Measurements from ENCODE around the gene SLC30A2. TPM values are rescaled to one million over a fixed set of nuclear protein-coding genes. Genes with fewer than 3 reads are reported as not detected.

The SLC30A2 gene
- total and polyA plus RNA-seq, 3 donors from 2014 or later, result 0.24 to 1.0 (median 0.87) TPM

DNA sequence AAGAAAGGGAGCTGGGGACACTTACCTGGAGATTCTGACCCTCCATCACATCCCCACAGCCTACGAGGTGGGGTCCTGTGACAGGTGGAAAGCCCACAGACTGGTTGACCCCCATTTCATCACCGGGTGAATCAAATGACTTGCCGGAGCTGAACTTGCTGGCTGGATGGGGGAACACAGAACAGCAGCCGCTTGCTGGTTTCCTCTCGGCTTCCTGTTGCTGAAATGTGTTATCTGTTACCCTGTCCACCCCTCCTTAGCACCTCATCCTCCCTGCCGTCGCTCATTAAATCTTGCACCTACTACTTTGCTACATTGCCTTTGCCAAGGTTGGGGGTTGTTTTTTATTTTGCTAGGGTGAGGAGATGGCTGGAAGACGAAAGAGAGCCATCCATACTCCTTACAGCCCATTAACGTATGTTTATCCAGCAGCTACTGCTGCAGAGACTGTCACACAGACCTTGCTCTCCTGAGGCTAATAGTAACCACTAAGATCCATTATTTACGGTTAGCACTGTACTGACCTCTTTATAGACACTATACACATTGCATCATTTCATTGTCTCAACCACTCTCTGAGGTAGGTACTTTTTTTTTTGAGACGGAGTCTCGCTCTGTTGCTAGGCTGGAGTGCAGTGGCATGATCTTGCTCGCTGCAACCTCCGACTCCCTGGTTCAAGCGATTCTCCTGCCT is 55.1 kb downstream of the SLC30A2 start:
- Histone ChIP-seq H3K4me1 (no peaks in the 10 kb centered on the region), H3K27ac (no peak overlapping the region), H3K9me3 (no peaks in the 10 kb centered on the region), H3K4me3 (no peak overlapping the region), H3K27me3 (no peaks in the 10 kb centered on the region), H3K36me3 (ENCODE audit: low read depth, missing control alignments) (no peaks in the 10 kb centered on the region)
- TF ChIP-seq, protein P1, sequence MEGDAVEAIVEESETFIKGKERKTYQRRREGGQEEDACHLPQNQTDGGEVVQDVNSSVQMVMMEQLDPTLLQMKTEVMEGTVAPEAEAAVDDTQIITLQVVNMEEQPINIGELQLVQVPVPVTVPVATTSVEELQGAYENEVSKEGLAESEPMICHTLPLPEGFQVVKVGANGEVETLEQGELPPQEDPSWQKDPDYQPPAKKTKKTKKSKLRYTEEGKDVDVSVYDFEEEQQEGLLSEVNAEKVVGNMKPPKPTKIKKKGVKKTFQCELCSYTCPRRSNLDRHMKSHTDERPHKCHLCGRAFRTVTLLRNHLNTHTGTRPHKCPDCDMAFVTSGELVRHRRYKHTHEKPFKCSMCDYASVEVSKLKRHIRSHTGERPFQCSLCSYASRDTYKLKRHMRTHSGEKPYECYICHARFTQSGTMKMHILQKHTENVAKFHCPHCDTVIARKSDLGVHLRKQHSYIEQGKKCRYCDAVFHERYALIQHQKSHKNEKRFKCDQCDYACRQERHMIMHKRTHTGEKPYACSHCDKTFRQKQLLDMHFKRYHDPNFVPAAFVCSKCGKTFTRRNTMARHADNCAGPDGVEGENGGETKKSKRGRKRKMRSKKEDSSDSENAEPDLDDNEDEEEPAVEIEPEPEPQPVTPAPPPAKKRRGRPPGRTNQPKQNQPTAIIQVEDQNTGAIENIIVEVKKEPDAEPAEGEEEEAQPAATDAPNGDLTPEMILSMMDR (IDR thresholded peaks at IDR 0.05), result no peak
- no peak for TF ChIP-seq POLR2A (IDR thresholded peaks at IDR 0.05)
- intact Hi-C loops (cut with DNase I; ENCODE audit: low total_unique reads), result no loop called here
- DNase-seq, result no peak
- WGBS, 2 donors, result 67 to 77% methylated on average over 15 of the region's 15 CpGs

DNA sequence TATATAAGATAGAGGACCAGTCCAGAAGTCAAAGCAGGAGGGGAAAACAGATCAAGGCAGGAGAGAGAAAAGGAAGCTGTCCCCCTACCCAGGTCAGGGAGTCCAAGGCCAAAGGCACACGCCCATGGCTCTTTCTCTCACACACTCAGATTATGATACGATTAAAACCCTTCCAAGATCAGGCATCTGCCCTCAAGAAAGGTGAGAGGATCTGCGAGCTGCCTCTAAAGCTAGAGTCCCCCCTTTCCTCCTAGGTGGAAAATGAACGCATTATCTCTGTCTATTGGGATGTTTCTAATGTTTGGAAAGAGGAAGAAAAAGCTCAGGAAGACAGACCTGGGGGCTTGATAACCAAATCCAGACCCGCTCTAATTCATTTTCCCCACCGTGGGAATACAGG is 55.7 kb downstream of the SLC30A2 start:
- Histone ChIP-seq H3K9me3 (no peaks in the 10 kb centered on the region), H3K27me3 (no peaks in the 10 kb centered on the region), H3K4me1 (no peaks in the 10 kb centered on the region), H3K36me3 (ENCODE audit: low read depth, missing control alignments) (no peaks in the 10 kb centered on the region), H3K27ac (no peak overlapping the region), H3K4me3 (no peak overlapping the region)
- no peak for DNase-seq
- intact Hi-C loops (cut with DNase I; ENCODE audit: low total_unique reads), result no loop called here
- 71 to 79% methylated on average over 6 of the region's 6 CpGs for WGBS, 2 donors
- TF ChIP-seq POLR2A (IDR thresholded peaks at IDR 0.05), result no peak
- TF ChIP-seq, protein P1 (IDR thresholded peaks at IDR 0.05), result no peak

DNA sequence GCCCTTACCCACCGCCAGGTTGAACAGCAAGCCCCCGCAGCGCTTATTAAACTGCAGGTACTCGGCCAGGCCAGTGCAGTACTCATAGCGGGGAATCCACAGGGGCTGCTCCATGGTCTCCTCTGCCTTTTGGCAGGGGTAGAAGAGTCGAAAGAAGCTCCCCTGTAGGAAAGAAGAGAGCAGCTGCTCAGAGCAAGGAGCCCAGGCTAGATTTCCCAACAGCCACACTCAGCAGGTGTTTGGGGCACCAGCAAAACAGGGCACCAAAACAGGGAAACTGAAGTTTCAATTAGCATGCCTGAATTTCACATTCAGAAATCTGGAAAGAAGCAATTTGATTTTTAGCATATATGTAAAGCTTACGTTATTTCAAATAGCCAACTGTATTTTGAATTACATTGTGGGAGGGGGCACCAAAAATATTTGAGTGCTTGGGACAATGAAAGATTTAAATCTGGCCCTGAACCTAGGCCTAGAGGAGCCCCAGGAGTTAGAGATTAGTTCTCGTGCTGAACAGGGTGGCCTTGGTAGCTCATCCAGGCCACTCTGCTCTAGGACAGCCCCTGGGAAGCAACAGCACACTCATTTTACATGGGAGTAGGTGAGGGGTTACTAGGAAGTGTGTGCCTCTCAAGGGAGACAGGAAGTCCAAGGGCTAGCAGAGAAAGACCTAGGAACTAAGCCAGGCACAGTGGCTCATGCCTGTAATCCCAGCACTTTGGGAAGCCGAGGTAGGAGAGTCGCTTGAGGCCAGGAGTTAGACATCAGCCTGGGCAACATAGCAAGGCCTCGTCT is 56.3 kb downstream of the SLC30A2 start:
- H3K9me3 ChIP-seq, result no peaks in the 10 kb centered on the region
- intact Hi-C loops (cut with DNase I; ENCODE audit: low total_unique reads), result no loop called here
- no peaks in the 10 kb centered on the region for H3K36me3 ChIP-seq (ENCODE audit: low read depth, missing control alignments)
- no peaks in the 10 kb centered on the region for H3K27me3 ChIP-seq
- no peak for TF ChIP-seq POLR2A (IDR thresholded peaks at IDR 0.05)
- TF ChIP-seq, protein P1 (IDR thresholded peaks at IDR 0.05), result no peak
- H3K27ac ChIP-seq, result no peak overlapping the region
- DNase-seq, result no peak
- H3K4me1 ChIP-seq, result no peaks in the 10 kb centered on the region
- H3K4me3 ChIP-seq, result no peak overlapping the region
- 78 to 87% methylated on average over 11 of the region's 11 CpGs for WGBS, 2 donors

DNA sequence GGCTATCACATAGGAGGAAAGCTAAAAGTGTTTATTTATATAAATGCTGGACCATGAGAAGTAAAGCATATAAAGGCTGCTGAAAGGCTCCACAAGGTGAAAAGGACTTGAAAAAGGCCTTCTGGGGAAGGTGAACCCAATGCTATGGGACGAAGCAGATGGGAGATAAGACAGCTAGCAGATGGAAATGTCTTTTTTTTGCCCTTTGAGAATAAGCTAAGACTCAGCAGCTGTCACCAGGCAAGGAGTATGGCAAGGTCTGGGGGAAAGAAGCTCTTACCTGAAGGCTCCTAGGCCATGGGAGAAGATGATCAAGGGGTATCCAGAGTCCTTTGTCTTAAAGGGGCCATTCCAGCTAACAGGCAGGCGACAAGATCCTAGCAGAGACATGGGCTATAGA is 58.0 kb downstream of the SLC30A2 start:
- H3K9me3 ChIP-seq, result no peaks in the 10 kb centered on the region
- 91 to 92% methylated on average over 2 of the region's 2 CpGs for WGBS, 2 donors
- no peaks in the 10 kb centered on the region for H3K36me3 ChIP-seq (ENCODE audit: low read depth, missing control alignments)
- no peaks in the 10 kb centered on the region for H3K4me1 ChIP-seq
- H3K27me3 ChIP-seq, result no peaks in the 10 kb centered on the region
- no peak for DNase-seq
- TF ChIP-seq POLR2A (IDR thresholded peaks at IDR 0.05), result no peak
- TF ChIP-seq, protein P1 (IDR thresholded peaks at IDR 0.05), result no peak
- intact Hi-C loops (cut with DNase I; ENCODE audit: low total_unique reads), result no loop called here
- no peak overlapping the region for H3K27ac ChIP-seq
- no peak overlapping the region for H3K4me3 ChIP-seq

Small RNAs within 50 kb of the gene (small RNA-seq; reads per million reads assigned to genes)
- gene RF00283 (0 reads per million in 2 donors), gene RF00492 (0 reads per million in 2 donors)

Other genes with a start within 250 kb of the SLC30A2 start
- 10 to 100 TPM; 17.2 to 29.8 TPM for gene SELENON, start 245.9 kb downstream of the SLC30A2 start, total RNA-seq
- gene SELENON, start 245.9 kb downstream of the SLC30A2 start, polyA plus RNA-seq (ENCODE audit: insufficient read depth, low read depth, low replicate concordance), result 30.7 TPM
- 100 to 1,000 TPM; 148 to 166 TPM for gene MTFR1L, start 226.2 kb downstream of the SLC30A2 start, total RNA-seq
- 253 TPM for gene MTFR1L, start 226.2 kb downstream of the SLC30A2 start, polyA plus RNA-seq (ENCODE audit: insufficient read depth, low read depth, low replicate concordance)
- 10 to 100 TPM; 14.1 to 22.5 TPM for gene AUNIP, start 186.7 kb downstream of the SLC30A2 start, total RNA-seq
- gene AUNIP, start 186.7 kb downstream of the SLC30A2 start, polyA plus RNA-seq (ENCODE audit: insufficient read depth, low read depth, low replicate concordance), result 28.5 TPM
- 10 to 100 TPM; 92.4 to 94.8 TPM for gene PAQR7, start 170.4 kb downstream of the SLC30A2 start, total RNA-seq
- 89.3 TPM for gene PAQR7, start 170.4 kb downstream of the SLC30A2 start, polyA plus RNA-seq (ENCODE audit: insufficient read depth, low read depth, low replicate concordance)
- gene STMN1, start 139.7 kb downstream of the SLC30A2 start, total RNA-seq, result 100 to 1,000 TPM; 230 to 393 TPM
- gene STMN1, start 139.7 kb downstream of the SLC30A2 start, polyA plus RNA-seq (ENCODE audit: insufficient read depth, low read depth, low replicate concordance), result 727 TPM
- gene PAFAH2, start 48.1 kb downstream of the SLC30A2 start, total RNA-seq, result 10 to 100 TPM; 14.5 to 24.1 TPM
- gene PAFAH2, start 48.1 kb downstream of the SLC30A2 start, polyA plus RNA-seq (ENCODE audit: insufficient read depth, low read depth, low replicate concordance), result 18.9 TPM
- gene EXTL1, start 24.3 kb downstream of the SLC30A2 start, total RNA-seq, result 1 to 10 TPM; 1.3 to 2.8 TPM
- 1.3 TPM for gene EXTL1, start 24.3 kb downstream of the SLC30A2 start, polyA plus RNA-seq (ENCODE audit: insufficient read depth, low read depth, low replicate concordance)
- under 1 TPM; 0.50 to 0.71 TPM for gene TRIM63, start 21.5 kb upstream of the SLC30A2 start, total RNA-seq
- gene TRIM63, start 21.5 kb upstream of the SLC30A2 start, polyA plus RNA-seq (ENCODE audit: insufficient read depth, low read depth, low replicate concordance), result 1.2 TPM
- 10 to 100 TPM in 1 of 2 donors, 1 to 10 TPM in 1; 9.9 to 11.7 TPM for gene PDIK1L, start 65.7 kb upstream of the SLC30A2 start, total RNA-seq
- 7.0 TPM for gene PDIK1L, start 65.7 kb upstream of the SLC30A2 start, polyA plus RNA-seq (ENCODE audit: insufficient read depth, low read depth, low replicate concordance)
- 1 to 10 TPM; 1.8 to 3.2 TPM for gene FAM110D, start 113.0 kb upstream of the SLC30A2 start, total RNA-seq
- 1.3 TPM for gene FAM110D, start 113.0 kb upstream of the SLC30A2 start, polyA plus RNA-seq (ENCODE audit: insufficient read depth, low read depth, low replicate concordance)
- not detected for gene C1orf232, start 122.8 kb upstream of the SLC30A2 start, total RNA-seq
- not detected for gene C1orf232, start 122.8 kb upstream of the SLC30A2 start, polyA plus RNA-seq (ENCODE audit: insufficient read depth, low read depth, low replicate concordance)
- gene ZNF593, start 123.8 kb upstream of the SLC30A2 start, total RNA-seq, result 10 to 100 TPM; 37.3 to 56.7 TPM
- 22.8 TPM for gene ZNF593, start 123.8 kb upstream of the SLC30A2 start, polyA plus RNA-seq (ENCODE audit: insufficient read depth, low read depth, low replicate concordance)
- 1 to 10 TPM in 1 of 2 donors, not detected in 1; 1.7 TPM for gene ZNF593OS, start 125.7 kb upstream of the SLC30A2 start, total RNA-seq
- 0.62 TPM for gene ZNF593OS, start 125.7 kb upstream of the SLC30A2 start, polyA plus RNA-seq (ENCODE audit: insufficient read depth, low read depth, low replicate concordance)
- 1 to 10 TPM; 7.6 to 9.6 TPM for gene CNKSR1, start 131.4 kb upstream of the SLC30A2 start, total RNA-seq
- 2.7 TPM for gene CNKSR1, start 131.4 kb upstream of the SLC30A2 start, polyA plus RNA-seq (ENCODE audit: insufficient read depth, low read depth, low replicate concordance)
- gene CATSPER4, start 144.5 kb upstream of the SLC30A2 start, total RNA-seq, result 1 to 10 TPM; 4.9 to 8.2 TPM
- gene CATSPER4, start 144.5 kb upstream of the SLC30A2 start, polyA plus RNA-seq (ENCODE audit: insufficient read depth, low read depth, low replicate concordance), result 13.2 TPM
- gene CEP85, start 188.1 kb upstream of the SLC30A2 start, total RNA-seq, result 10 to 100 TPM; 52.1 to 61.8 TPM
- gene CEP85, start 188.1 kb upstream of the SLC30A2 start, polyA plus RNA-seq (ENCODE audit: insufficient read depth, low read depth, low replicate concordance), result 82.5 TPM
- gene SH3BGRL3, start 234.0 kb upstream of the SLC30A2 start, total RNA-seq, result 10 to 100 TPM; 24.4 to 25.4 TPM
- 76.6 TPM for gene SH3BGRL3, start 234.0 kb upstream of the SLC30A2 start, polyA plus RNA-seq (ENCODE audit: insufficient read depth, low read depth, low replicate concordance)

Measured in testis (tissue), 3 donors.